LoVo (cell line): ENCODE results near the gene GCAT.

ENCODE experiments used
- DNase-seq: peaks from one replicate; pipeline ENCODE4 v3.0.0-alpha.2; 2016; ENCODE audit warnings: low spot score

The GCAT gene

DNA sequence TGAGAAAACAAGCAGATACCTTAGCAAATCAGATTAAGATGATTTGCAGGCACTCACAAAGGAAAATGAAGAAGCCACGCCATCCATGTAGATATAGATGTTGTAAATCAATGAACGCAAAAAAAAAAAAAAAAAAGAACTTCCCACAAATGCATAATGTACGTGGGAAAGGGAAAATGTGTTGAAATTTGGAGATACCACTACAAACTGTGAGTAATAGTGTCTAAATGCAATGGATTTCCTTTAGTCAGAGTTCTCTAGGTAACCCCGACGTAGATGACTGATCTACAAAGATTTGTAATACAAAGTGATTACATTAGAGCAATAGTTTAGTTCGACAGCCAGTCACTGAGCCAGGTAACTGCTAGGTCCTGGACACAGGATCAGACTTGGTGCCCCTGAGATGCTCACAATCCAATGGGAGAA is 37.2 kb downstream of the GCAT start:
- DNase-seq, result no peak

DNA sequence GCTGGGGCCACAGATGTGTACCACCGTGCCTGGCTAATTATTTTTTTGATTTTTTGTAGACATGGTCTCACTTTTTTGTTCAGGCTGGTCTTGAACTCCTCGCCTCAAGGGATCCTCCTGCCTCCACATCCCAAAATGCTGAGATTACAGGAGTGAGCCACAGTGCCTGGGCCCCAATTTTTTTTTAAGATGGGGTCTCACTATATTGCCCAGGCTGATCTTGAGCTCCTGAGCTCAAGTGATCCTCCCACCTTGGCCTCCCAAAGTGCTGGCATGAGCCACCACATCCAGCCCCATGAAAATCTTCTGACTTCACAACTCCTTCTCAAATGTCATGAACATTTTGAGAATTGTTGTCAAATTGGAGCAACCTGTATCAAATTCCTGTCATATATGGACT is 38.7 kb downstream of the GCAT start:
- no peak for DNase-seq

GRCh38 chr22:37848587-37849088 is 40.9 kb downstream of the GCAT start:
- DNase-seq, result peak; percentile 31

DNA sequence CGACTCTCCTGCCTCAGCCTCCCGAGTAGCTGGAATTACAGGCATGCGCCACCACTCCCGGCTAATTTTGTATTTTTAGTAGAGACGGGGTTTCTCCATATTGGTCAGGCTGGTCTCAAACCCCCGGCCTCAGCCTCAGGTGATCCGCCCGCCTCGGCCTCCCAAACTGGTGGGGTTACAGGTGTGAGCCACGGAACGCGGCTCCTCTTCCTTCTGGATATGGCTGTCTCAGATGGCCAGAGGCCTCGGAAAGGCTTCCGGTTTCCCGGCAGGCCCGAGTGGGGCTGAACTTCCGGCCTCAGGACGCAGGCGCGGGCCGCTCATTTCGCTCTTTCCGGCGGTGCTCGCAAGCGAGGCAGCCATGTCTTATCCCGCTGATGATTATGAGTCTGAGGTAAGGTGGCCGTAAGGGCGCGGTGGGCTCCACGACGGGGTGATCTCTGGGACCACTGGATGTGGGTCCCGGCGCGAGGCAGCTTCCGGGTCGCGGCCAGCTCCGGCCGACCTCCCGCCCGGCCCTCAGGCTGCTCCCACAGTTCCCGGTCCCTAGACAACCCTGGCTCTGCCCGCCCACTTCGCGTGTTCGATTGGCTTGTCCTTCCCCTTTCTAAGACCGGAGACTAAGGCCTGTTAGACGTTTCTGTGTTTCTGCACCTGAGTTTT is 41.5 kb downstream of the GCAT start, which contains the start of gene EIF3L:
TSS of gene EIF3L (plus strand) at position 331 of the 663 bp plus-strand sequence. CDS start at position 362, 31 bp downstream.
- peak; percentile 91 for DNase-seq

GRCh38 chr22:37850801-37851200 is 43.1 kb downstream of the GCAT start:
- no peak for DNase-seq

GRCh38 chr22:37852418-37852817 is 44.7 kb downstream of the GCAT start:
- DNase-seq, result no peak

DNA sequence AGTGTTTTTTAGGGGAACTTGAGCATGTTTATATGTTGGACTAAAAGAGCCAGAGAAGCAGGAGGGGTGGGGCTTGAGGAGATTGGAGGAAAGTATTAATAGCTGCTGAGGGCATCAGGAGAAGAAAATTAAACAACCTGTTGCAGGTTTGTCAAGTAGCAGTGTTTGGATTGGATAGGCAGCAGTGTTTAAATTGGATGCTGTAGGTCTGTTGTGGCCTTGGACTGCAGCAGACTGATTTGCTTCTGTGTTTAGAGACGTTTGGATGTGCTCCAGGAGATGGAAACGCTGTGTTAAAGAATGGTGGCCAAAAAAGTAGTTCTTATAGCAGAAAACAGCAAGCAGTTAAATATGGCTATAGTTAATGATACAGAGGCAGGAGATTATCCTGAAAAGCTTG is 47.2 kb downstream of the GCAT start:
- DNase-seq, result no peak

DNA sequence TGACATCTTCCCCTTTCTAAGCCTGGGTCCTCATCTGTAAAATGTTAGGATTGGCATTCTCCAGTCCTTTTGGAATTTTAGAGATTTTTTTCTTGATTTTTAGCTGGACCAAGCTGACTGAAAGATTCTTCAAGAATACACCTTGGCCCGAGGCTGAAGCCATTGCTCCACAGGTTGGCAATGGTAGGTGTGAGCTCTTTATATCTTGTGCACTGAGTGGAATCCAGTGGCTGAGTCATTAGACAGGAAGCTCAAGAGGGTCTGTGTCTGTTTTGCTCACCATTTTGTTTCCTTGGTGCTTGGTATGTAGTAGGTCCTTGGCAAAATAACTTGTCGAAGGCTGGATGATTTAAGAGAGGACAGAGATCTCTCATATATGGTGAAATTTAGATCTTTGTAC is 47.7 kb downstream of the GCAT start:
- DNase-seq, result no peak

DNA sequence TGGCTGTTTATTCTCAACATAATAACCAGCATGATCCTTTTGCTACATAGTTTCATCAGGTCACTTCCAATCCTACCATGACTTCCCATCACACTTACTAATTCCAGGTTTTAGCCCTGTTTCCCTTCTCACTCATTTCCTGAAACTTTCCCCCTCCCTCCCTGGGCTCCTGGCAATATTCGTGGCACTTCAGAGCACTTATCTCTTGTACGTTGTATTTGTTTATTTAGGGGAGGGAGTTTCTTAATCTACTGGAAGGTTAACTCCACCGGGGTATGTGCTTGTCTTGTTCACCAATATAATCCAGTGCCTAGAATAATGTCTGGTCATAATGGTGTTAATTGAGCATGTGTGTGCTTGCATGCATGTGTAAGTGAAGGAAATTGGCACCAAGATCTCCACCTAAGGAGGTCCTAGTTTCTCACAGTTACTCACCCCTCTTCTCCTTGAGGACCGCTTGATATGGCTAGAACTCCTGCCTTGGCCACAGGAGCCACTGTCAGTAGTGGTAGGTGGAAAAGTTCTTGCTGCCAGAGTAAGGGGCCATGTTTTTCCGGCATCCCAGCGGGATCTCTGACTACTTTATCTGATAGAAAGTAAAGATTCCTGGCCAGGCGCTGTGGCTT is 53.2 kb downstream of the GCAT start:
- DNase-seq, result no peak

DNA sequence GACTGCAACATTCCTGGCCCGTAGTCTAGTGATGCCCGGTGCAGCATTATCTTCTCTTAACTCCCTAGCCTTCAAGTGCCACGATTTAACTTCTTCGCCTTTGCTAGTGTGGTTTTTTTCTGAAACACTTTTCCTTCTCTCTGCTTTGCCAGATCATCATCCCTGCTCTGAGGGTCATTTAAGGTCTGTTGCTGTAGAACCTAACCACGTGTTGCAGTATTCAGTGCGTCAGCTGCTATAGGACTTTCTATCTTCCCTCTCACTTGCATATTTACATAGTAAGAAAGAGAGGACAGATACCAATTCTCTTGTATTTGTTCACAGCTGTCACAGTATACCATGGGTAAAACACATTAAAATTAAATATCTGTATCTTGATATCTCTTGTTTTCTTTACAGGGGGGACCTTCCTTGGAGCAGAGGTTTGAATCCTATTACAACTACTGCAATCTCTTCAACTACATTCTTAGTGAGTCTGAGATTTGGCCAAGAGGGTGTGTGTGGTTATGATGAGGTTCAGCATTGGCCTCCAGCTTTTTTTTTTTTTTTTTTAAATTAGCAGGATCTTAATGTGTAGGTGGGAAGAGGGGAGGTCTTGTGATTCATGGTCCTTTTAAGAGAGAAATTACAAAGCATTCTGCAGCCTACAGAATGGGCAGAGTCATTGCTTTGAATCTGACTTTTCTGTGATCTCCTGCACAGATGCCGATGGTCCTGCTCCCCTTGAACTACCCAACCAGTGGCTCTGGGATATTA is 55.0 kb downstream of the GCAT start:
- DNase-seq, result no peak

DNA sequence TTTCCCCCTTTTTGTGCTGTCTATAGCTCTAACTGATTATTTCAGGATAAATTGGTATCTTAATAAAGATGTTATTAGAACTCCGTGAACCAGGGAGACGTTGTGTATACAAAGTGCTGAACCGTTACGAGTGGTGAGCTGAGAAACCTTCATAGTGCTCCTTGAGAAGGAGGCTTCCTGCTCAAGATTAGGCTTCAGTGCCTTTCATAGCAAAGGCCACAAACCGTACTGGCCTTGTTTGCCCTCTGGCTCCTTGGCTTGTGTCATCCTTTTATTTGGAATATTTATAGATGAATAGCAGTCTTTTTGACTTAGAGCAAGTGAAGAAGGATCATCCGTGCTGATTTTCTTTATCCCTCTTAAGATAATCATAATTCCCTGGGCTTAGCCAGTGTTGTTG is 57.8 kb downstream of the GCAT start:
- no peak for DNase-seq
